ENCODE results near the gene KLK1. TPM values are rescaled to one million over a fixed set of nuclear protein-coding genes. Genes with fewer than 3 reads are reported as not detected.

Gene KLK1
- total and polyA plus RNA-seq, 2 of the 13 experiments (the other 11 are each of a cell fraction or from before 2014, with no cell fraction given): not detected

GRCh38 chr19:50791594-50792271 lies 31.9 kb downstream of the KLK1 start (continued):
- TF ChIP-seq RBM22 (optimal IDR thresholded peaks at IDR 0.05; ENCODE audit: low read length): no peak
- no peak for TF ChIP-seq ZNF18 (CRISPR knock-in tag; IDR thresholded peaks at IDR 0.05; ENCODE audit: insufficient replicate concordance)
- TF ChIP-seq ZNF710 (CRISPR knock-in tag; IDR thresholded peaks at IDR 0.05; ENCODE audit: borderline replicate concordance): no peak
- no peak for TF ChIP-seq IRF2 (CRISPR knock-in tag; IDR thresholded peaks at IDR 0.05)
- TF ChIP-seq ZNF264 (CRISPR knock-in tag; IDR thresholded peaks at IDR 0.05): no peak
- TF ChIP-seq RAD21 (CRISPR knock-in tag; IDR thresholded peaks at IDR 0.05): no peak
- peak; percentile 36; the same call in 1 of the 2 replicates for TF ChIP-seq TFAP4 (IDR thresholded peaks at IDR 0.05; ENCODE audit: borderline replicate concordance, low read depth)
- no peak for TF ChIP-seq ZNF75D (CRISPR knock-in tag; IDR thresholded peaks at IDR 0.05; ENCODE audit: borderline replicate concordance)
- no peak for TF ChIP-seq ZNF496 (CRISPR knock-in tag; IDR thresholded peaks at IDR 0.05; ENCODE audit: insufficient replicate concordance)
- TF ChIP-seq SMAD1 (CRISPR knock-in tag; IDR thresholded peaks at IDR 0.05; ENCODE audit: borderline replicate concordance, low read depth): no peak
- TF ChIP-seq PHF8 (CRISPR knock-in tag; IDR thresholded peaks at IDR 0.05): 0 out of 2 replicates have a peak, but pooled peaks have one; percentile 20
- no peak for TF ChIP-seq IRX3 (CRISPR knock-in tag; IDR thresholded peaks at IDR 0.05; ENCODE audit: borderline replicate concordance, low read depth)
- TF ChIP-seq ZBTB34 (CRISPR knock-in tag; IDR thresholded peaks at IDR 0.05): no peak
- no peak for TF ChIP-seq HBP1 (CRISPR knock-in tag; IDR thresholded peaks at IDR 0.05; ENCODE audit: low read depth)
- no peak for TF ChIP-seq ZNF468 (CRISPR knock-in tag; IDR thresholded peaks at IDR 0.05)
- TF ChIP-seq CEBPZ (IDR thresholded peaks at IDR 0.05; ENCODE audit: low read length): no peak
- TF ChIP-seq ZNF556 (CRISPR knock-in tag; IDR thresholded peaks at IDR 0.05; ENCODE audit: borderline replicate concordance): no peak
- no peak for TF ChIP-seq SNAPC2 (CRISPR knock-in tag; IDR thresholded peaks at IDR 0.05)

Measured in HepG2 (cell line).